PC-3 (cell line): Measurements from ENCODE around the gene SLC25A41.

Experiments
- EZH2 ChIP-seq: fragments of 300-600 bp; sonication (generic); IDR thresholded peaks from one replicate; pipeline ENCODE4 v1.6.1; 2017; ENCODE audit warnings: antibody characterized with exemption, mild to moderate bottlenecking, low read length; ENCODE audit not compliant: unreplicated experiment
- TF ChIP-seq, protein P1 (sequence below): fragments of 300-600 bp; sonication (generic); conservative IDR thresholded peaks from 2 replicates; pipeline ENCODE4 v1.5.1; 2017; ENCODE audit warnings: antibody characterized with exemption, low read depth, mild to moderate bottlenecking, low read length

DNA sequence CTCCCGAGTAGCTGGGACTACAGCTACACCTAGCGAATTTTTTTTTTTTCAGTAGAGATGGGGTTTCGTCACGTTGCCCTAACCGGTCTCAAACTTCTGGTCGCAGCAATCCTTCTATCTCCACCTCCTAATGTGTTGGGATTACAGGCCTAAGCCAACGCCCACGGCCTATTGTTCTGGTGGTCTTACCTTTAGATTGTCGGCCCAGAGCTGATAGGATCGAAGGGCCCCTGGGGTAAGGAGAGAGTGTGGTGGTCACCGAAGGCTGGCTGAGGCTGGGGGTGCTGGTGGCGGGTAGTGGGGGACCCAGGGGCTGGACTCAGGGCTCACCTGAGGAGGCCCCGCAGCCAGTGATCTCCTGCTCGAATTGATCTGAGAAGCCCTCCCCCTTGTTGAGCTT, 37.5 kb upstream of the SLC25A41 start:
- TF ChIP-seq, protein P1, sequence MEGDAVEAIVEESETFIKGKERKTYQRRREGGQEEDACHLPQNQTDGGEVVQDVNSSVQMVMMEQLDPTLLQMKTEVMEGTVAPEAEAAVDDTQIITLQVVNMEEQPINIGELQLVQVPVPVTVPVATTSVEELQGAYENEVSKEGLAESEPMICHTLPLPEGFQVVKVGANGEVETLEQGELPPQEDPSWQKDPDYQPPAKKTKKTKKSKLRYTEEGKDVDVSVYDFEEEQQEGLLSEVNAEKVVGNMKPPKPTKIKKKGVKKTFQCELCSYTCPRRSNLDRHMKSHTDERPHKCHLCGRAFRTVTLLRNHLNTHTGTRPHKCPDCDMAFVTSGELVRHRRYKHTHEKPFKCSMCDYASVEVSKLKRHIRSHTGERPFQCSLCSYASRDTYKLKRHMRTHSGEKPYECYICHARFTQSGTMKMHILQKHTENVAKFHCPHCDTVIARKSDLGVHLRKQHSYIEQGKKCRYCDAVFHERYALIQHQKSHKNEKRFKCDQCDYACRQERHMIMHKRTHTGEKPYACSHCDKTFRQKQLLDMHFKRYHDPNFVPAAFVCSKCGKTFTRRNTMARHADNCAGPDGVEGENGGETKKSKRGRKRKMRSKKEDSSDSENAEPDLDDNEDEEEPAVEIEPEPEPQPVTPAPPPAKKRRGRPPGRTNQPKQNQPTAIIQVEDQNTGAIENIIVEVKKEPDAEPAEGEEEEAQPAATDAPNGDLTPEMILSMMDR: no peak
- TF ChIP-seq EZH2: no peak
